NT2/D1 (cell line): Measurements from ENCODE around the gene PPP3CA.

Experiments
- SUZ12 ChIP-seq: IDR thresholded peaks from 2 replicates; pipeline ENCODE4 v1.6.1; 2011; ENCODE audit not compliant: insufficient read length, insufficient read depth; ENCODE audit errors: extremely low read depth
- ZNF274 ChIP-seq: IDR thresholded peaks from 2 replicates; pipeline ENCODE4 v1.6.1; 2011; ENCODE audit warnings: mild to moderate bottlenecking, low read depth, low read length

- no peak for TF ChIP-seq ZNF274
- no peak for TF ChIP-seq SUZ12
Observed at GRCh38 chr4:101140228-101140627, 207.1 kb downstream of the PPP3CA start.
